22Rv1 (cell line): ENCODE data around the gene DGKD.

Experiments
- H3K27ac ChIP-seq: fragments of 450-650 bp; 2 replicates; pipeline ENCODE4 v1.5.1; 2017
- CTCF ChIP-seq: fragments of 450-650 bp; IDR thresholded peaks from 2 replicates; pipeline ENCODE4 v1.5.1; 2017; ENCODE audit warnings: mild to moderate bottlenecking
- ZFX ChIP-seq: fragments of 450-650 bp; IDR thresholded peaks from 2 replicates; pipeline ENCODE4 v1.6.1; 2017; ENCODE audit warnings: antibody characterized with exemption, borderline replicate concordance

The DGKD gene

GRCh38 chr2:233353769-233354499 lies at the start of gene DGKD:
Gene DGKD, plus strand, starts transcription at chr2:233354494. Its CDS starts 25 bp downstream, at chr2:233354519.
- peak within 1 kb of the TSS; percentile 60 for H3K27ac ChIP-seq

GRCh38 chr2:233307565-233307964 lies 46.7 kb upstream of the DGKD start, which contains the start of gene SAG:
Gene SAG, plus strand, starts transcription at chr2:233307816. Its CDS starts 1,374 bp downstream, at chr2:233309190.
- no peak within 1 kb of the TSS for H3K27ac ChIP-seq
- TF ChIP-seq CTCF (no peak), ZFX (no peak)

More at GRCh38 chr2:233353769-233354499, at the start of gene DGKD:
- TF ChIP-seq CTCF (peak; percentile 74), ZFX (no peak)

- TF ChIP-seq CTCF, result no peak
- TF ChIP-seq ZFX, result no peak
- no peak overlapping the region for H3K27ac ChIP-seq
These were observed 42.9 kb upstream of the DGKD start for GRCh38 chr2:233311241-233311926.

GRCh38 chr2:233312874-233313273 lies 41.4 kb upstream of the DGKD start:
- TF ChIP-seq ZFX (no peak), CTCF (no peak)
- no peak overlapping the region for H3K27ac ChIP-seq

GRCh38 chr2:233314180-233314925 lies 39.9 kb upstream of the DGKD start:
- TF ChIP-seq CTCF (no peak), ZFX (no peak)

GRCh38 chr2:233317196-233317943 lies 36.9 kb upstream of the DGKD start:
- TF ChIP-seq ZFX (no peak), CTCF (no peak)
- no peak overlapping the region for H3K27ac ChIP-seq

More at GRCh38 chr2:233314180-233314925, 39.9 kb upstream of the DGKD start:
- H3K27ac ChIP-seq, result no peak overlapping the region
